KMS-11 (cell line): ENCODE data around the gene XRCC4.

Experiments
- H2AFZ ChIP-seq: fragments of 200-600 bp; sonication (generic); 2 replicates; pipeline ENCODE4 v1.6.1; 2016; ENCODE audit warnings: antibody characterized with exemption, mixed run types, low read depth
- H3K27ac ChIP-seq: fragments of 200-600 bp; sonication (generic); 2 replicates; pipeline ENCODE4 v1.6.1; 2016; ENCODE audit warnings: mild to moderate bottlenecking, mixed run types
- H3K27me3 ChIP-seq: fragments of 200-600 bp; sonication (generic); 2 replicates; pipeline ENCODE4 v1.6.1; 2017; ENCODE audit warnings: mild to moderate bottlenecking, low read depth, mixed run types, moderate library complexity; ENCODE audit not compliant: insufficient read depth
- H3K36me3 ChIP-seq: fragments of 200-600 bp; sonication (generic); 2 replicates; pipeline ENCODE4 v1.6.1; 2017; ENCODE audit warnings: mild to moderate bottlenecking, mixed run types; ENCODE audit not compliant: insufficient read depth
- H3K4me1 ChIP-seq: fragments of 200-600 bp; sonication (generic); 2 replicates; pipeline ENCODE4 v1.6.1; 2016; ENCODE audit warnings: mild to moderate bottlenecking, low read depth, mixed run types; ENCODE audit not compliant: poor library complexity, severe bottlenecking
- H3K4me2 ChIP-seq: fragments of 200-600 bp; sonication (generic); 2 replicates; pipeline ENCODE4 v1.7.0; 2016; ENCODE audit warnings: mild to moderate bottlenecking, mixed run types
- H3K4me3 ChIP-seq: fragments of 200-600 bp; sonication (generic); IDR thresholded peaks from 2 replicates; pipeline ENCODE4 v1.6.1; 2017; ENCODE audit warnings: low read depth, low read length, mixed read lengths; ENCODE audit not compliant: insufficient read depth
- H3K79me2 ChIP-seq: fragments of 200-600 bp; sonication (generic); 2 replicates; pipeline ENCODE4 v1.6.1; 2016; ENCODE audit warnings: low read depth, mixed run types; ENCODE audit not compliant: insufficient read depth
- H3K9ac ChIP-seq: fragments of 200-600 bp; sonication (generic); 2 replicates; pipeline ENCODE4 v1.6.1; 2016; ENCODE audit warnings: mild to moderate bottlenecking, mixed run types
- H4K20me1 ChIP-seq: fragments of 200-600 bp; sonication (generic); 2 replicates; pipeline ENCODE4 v1.6.1; 2016; ENCODE audit warnings: mild to moderate bottlenecking, mixed run types; ENCODE audit not compliant: insufficient read depth
- TF ChIP-seq, protein P1 (sequence below): fragments of 200-600 bp; sonication (generic); conservative IDR thresholded peaks from 2 replicates; pipeline ENCODE4 v1.6.1; 2017; ENCODE audit warnings: low read depth, mild to moderate bottlenecking, antibody characterized with exemption, low read length, moderate library complexity, mixed read lengths

XRCC4 gene

DNA sequence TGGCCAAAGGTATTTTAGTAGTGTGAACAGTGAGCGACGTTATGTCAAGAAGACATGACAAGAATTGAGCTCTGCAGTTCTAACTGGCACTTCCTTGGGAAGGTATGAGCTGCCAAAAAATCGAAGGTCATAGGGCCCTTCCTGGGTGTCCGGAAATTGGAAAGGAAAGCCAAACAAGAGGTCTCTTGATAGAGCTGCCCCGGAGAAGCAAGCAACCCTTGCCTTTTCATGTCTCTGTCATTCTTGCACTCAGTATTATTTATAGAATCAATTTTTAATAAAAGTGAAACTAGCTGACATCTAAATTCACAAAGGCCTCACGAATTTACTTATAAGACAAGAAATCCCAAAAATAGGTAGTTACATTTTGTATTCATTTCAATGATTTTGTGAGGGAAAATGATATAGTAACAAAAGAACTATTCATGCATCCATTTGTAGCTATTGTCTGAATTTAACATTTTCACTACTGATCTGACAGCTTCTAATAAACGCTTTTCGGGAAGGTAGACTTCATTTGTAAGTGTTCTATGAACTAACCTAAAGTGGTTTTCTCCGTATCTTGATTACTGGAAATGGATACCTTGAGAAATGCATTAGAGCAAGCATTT is 280.4 kb downstream of the XRCC4 start:
- no peak overlapping the region for H2AFZ ChIP-seq
- TF ChIP-seq, protein P1, sequence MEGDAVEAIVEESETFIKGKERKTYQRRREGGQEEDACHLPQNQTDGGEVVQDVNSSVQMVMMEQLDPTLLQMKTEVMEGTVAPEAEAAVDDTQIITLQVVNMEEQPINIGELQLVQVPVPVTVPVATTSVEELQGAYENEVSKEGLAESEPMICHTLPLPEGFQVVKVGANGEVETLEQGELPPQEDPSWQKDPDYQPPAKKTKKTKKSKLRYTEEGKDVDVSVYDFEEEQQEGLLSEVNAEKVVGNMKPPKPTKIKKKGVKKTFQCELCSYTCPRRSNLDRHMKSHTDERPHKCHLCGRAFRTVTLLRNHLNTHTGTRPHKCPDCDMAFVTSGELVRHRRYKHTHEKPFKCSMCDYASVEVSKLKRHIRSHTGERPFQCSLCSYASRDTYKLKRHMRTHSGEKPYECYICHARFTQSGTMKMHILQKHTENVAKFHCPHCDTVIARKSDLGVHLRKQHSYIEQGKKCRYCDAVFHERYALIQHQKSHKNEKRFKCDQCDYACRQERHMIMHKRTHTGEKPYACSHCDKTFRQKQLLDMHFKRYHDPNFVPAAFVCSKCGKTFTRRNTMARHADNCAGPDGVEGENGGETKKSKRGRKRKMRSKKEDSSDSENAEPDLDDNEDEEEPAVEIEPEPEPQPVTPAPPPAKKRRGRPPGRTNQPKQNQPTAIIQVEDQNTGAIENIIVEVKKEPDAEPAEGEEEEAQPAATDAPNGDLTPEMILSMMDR = no peak
- H3K4me3 ChIP-seq = no peak overlapping the region

DNA sequence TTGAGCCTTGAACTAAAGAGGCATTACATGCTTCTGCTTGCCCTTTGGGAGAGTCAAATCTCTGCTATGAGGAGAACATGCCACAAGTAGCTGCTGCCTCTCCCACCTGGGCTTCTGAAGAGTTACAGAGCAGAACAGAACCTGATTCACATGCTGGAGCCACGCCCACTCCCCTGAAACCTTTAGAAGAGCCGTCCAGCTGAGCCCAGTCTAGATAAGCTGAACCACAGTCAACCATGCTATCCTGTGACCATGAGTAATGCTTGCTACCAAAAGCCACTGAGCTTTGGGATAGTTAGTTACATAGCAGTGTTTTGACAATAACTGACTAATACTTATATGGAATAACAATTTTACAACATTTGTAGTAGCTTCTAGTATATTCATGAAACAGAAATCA is 283.2 kb downstream of the XRCC4 start:
- H3K79me2 ChIP-seq = no peaks in the 10 kb centered on the region
- no peaks in the 10 kb centered on the region for H4K20me1 ChIP-seq
- H2AFZ ChIP-seq = no peak overlapping the region
- TF ChIP-seq, protein P1 = no peak
- no peak overlapping the region for H3K9ac ChIP-seq
- H3K27ac ChIP-seq = no peak overlapping the region
- H3K4me3 ChIP-seq = no peak overlapping the region
- no peaks in the 10 kb centered on the region for H3K27me3 ChIP-seq
- H3K4me1 ChIP-seq = no peaks in the 10 kb centered on the region
- no peak overlapping the region for H3K4me2 ChIP-seq
- no peaks in the 10 kb centered on the region for H3K36me3 ChIP-seq

More for the DNA sequence above, 280.4 kb downstream of the XRCC4 start:
- Histone ChIP-seq H3K9ac (no peak overlapping the region), H3K36me3 (no peaks in the 10 kb centered on the region), H3K4me2 (no peak overlapping the region), H3K4me1 (no peaks in the 10 kb centered on the region), H4K20me1 (no peaks in the 10 kb centered on the region), H3K79me2 (no peaks in the 10 kb centered on the region), H3K27me3 (no peaks in the 10 kb centered on the region), H3K27ac (no peak overlapping the region)

DNA sequence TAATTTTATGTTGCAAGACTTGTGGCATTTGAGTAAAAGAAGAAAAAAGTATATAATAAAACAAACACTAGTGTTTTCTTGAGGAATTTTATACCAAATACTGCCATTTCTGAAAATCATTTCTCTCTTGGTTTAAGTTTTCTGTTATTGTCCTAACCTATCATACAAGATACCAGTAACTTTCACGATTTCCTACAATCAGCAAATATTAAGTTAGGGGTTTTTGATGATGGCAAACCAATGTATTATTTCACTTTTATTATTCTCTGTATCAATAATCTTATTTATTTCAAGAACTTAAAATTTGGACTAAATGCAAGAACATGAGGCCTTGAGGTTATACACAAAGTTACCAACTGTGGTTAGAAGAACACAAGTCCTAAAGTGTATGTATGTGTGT is 285.2 kb downstream of the XRCC4 start:
- Histone ChIP-seq H3K4me1 (no peaks in the 10 kb centered on the region), H3K27me3 (no peaks in the 10 kb centered on the region), H3K4me2 (no peak overlapping the region)

DNA sequence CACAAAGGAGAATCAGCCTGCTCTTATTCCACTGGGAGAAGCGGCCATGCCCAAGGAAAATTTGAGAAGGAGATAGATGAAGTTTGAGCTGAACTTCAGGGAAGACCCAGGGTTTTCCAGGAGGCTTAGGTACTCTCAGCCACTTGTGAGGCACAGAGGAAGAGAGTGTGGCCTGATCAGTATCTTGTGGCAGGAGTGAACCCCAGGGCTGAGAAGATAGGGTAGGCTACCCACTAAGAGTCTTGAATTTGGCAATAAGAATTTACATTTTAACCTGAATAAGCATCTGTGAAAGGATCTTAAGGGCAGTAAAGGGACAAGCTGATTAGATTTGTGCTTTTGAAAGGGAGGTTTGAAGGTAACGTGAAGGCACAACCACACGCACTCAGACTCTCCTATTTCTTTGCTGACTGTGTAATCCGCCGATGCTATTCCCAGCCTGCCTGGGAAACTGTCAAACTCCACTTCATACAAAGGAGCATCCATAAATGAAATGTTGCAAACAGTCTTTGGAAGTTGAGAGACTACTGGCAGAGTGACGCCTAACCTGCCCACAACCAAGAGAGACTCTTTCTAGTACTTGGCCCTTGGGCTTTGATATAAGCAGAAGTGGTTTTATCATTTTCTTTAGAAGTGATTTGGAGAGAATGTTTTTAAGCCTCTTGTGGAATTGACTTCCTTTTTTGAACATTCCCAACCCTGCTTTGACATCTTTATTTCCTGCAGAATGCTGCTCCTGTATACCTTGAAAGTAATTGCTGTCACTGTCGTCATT is 286.0 kb downstream of the XRCC4 start:
- no peaks in the 10 kb centered on the region for H4K20me1 ChIP-seq
- H3K79me2 ChIP-seq = no peaks in the 10 kb centered on the region
- H3K27me3 ChIP-seq = no peaks in the 10 kb centered on the region
- H3K27ac ChIP-seq = no peak overlapping the region
- H3K4me3 ChIP-seq = no peak overlapping the region
- H3K36me3 ChIP-seq = no peaks in the 10 kb centered on the region
- no peak overlapping the region for H2AFZ ChIP-seq
- no peaks in the 10 kb centered on the region for H3K4me1 ChIP-seq
- H3K9ac ChIP-seq = no peak overlapping the region
- TF ChIP-seq, protein P1 = no peak
- no peak overlapping the region for H3K4me2 ChIP-seq

More for the DNA sequence above, 285.2 kb downstream of the XRCC4 start:
- no peaks in the 10 kb centered on the region for H4K20me1 ChIP-seq
- H3K79me2 ChIP-seq = no peaks in the 10 kb centered on the region
- H3K4me3 ChIP-seq = no peak overlapping the region
- no peak overlapping the region for H3K27ac ChIP-seq
- H3K36me3 ChIP-seq = no peaks in the 10 kb centered on the region
- no peak overlapping the region for H3K9ac ChIP-seq
- TF ChIP-seq, protein P1 = no peak
- H2AFZ ChIP-seq = no peak overlapping the region
